Right lobe of liver (tissue), 4 donors: ENCODE measurements around the gene ATRX.

Experiments used
- POLR2A ChIP-seq: fragments of 450-650 bp; IDR thresholded peaks from one replicate; pipeline ENCODE4 v1.6.1; 2017; ENCODE audit warnings: antibody characterized with exemption, mild to moderate bottlenecking
- TF ChIP-seq, protein P1 (sequence below), 4 donors: fragments of 200-600 bp in 3 of 4; fragments of 450-650 bp in 1 of 4; IDR thresholded peaks; one replicate each; pipeline versions ENCODE4 v1.5.1 to v1.8.0; 2016 to 2022; ENCODE audit warnings: antibody characterized with exemption in 4 of 4, mild to moderate bottlenecking in 2 of 4
- donor health status: DM: no; HTN: no; CAD: no.
- donor health status: DM: no; HTN: no; CAD: no.
- donor health status: DM: no; HTN: yes; CAD: no.

- TF ChIP-seq POLR2A: no peak
- TF ChIP-seq, protein P1, sequence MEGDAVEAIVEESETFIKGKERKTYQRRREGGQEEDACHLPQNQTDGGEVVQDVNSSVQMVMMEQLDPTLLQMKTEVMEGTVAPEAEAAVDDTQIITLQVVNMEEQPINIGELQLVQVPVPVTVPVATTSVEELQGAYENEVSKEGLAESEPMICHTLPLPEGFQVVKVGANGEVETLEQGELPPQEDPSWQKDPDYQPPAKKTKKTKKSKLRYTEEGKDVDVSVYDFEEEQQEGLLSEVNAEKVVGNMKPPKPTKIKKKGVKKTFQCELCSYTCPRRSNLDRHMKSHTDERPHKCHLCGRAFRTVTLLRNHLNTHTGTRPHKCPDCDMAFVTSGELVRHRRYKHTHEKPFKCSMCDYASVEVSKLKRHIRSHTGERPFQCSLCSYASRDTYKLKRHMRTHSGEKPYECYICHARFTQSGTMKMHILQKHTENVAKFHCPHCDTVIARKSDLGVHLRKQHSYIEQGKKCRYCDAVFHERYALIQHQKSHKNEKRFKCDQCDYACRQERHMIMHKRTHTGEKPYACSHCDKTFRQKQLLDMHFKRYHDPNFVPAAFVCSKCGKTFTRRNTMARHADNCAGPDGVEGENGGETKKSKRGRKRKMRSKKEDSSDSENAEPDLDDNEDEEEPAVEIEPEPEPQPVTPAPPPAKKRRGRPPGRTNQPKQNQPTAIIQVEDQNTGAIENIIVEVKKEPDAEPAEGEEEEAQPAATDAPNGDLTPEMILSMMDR (IDR thresholded peaks at IDR 0.05): no peak
Observed at GRCh38 chrX:77652095-77652494, 133.9 kb downstream of the ATRX start.
